ENCODE results near the gene PARVB. TPM values are rescaled to one million over a fixed set of nuclear protein-coding genes. Genes with fewer than 3 reads are reported as not detected.

Gene PARVB
- total RNA-seq, 1 donor from 2014 or later: 79.9 TPM

DNA sequence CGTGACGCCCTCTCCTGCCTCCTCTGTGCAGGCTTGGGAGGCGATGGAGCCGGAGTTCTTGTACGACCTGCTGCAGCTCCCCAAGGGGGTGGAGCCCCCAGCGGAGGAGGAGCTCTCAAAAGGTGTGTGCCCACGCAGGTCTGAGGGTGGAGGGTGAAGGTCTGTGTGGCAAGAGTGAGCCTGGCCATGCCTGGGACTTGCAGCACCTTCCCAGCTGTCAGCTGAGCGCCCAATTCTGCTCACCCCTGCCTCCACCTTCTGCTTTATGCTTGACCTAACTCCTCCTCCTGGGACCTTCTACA, 159.1 kb downstream of the PARVB start:
- no peak overlapping the region for H3K4me3 ChIP-seq (ENCODE audit: low read depth, low read length)
- no peak for DNase-seq (ENCODE audit: low read depth)
- TF ChIP-seq, protein P1, sequence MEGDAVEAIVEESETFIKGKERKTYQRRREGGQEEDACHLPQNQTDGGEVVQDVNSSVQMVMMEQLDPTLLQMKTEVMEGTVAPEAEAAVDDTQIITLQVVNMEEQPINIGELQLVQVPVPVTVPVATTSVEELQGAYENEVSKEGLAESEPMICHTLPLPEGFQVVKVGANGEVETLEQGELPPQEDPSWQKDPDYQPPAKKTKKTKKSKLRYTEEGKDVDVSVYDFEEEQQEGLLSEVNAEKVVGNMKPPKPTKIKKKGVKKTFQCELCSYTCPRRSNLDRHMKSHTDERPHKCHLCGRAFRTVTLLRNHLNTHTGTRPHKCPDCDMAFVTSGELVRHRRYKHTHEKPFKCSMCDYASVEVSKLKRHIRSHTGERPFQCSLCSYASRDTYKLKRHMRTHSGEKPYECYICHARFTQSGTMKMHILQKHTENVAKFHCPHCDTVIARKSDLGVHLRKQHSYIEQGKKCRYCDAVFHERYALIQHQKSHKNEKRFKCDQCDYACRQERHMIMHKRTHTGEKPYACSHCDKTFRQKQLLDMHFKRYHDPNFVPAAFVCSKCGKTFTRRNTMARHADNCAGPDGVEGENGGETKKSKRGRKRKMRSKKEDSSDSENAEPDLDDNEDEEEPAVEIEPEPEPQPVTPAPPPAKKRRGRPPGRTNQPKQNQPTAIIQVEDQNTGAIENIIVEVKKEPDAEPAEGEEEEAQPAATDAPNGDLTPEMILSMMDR (conservative IDR thresholded peaks at IDR 0.05; ENCODE audit: low read depth, low read length): no peak

DNA sequence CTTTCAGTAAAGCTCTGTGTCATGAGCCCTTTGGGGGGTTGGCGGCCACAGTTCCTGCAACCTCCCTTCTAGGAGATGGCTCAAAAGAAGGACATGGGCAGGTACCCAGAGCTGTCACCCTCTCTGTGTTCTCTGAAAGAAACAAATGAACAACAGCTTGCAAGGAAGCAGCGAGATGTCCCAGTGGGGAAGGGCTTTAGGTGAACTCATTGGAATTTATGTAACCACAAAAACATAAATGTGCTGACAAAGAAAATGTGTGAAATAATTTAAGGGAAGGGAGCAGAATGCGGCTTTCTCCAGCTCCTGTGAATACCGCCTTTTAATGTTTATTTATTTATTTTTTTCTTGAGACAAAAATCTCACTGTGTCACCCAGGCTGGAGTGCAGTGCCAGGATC, 159.9 kb downstream of the PARVB start:
- no peak for DNase-seq (ENCODE audit: low read depth)
- TF ChIP-seq, protein P1 (conservative IDR thresholded peaks at IDR 0.05; ENCODE audit: low read depth, low read length): no peak
- no peak overlapping the region for H3K4me3 ChIP-seq (ENCODE audit: low read depth, low read length)

DNA sequence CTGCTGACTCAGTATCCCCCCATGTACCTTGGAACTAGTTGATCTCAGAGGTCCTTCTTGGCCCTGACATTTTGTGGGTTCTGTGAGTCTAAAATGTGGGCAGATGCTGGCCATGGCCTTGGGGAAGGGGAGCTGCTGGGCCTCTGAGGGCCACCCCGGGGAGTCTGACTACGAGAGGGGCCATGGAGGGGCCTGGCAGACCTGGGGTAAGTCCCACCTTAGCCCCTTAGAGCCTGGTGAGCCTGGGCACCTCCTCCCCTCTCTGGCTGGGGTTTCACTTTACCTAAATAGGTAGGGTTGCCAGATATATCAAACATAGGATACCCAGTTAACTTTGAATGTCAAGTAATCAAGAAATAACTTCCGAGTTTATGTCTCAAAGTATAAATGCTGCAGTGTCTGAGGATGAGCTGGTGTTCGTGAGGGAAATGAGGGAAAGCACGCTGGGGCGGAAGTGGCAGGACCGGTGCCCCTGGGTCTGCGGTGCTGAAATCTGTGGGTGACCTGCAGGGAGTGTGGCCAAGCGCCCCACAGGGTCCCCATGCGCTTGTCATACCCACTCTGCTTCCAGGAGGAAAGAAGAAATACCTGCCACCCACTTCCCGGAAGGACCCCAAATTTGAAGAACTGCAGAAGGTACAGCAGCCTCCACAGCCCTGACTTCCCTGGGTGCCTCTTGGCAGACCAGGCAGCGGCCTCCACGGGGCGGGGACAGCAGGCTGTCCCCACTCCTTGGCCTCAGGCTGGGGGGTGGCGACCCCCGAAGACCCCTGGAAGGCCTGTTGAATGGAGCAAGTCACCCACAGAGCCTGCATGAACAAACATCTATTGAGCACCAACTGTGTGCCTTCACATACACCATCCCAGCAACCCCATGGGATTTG, 161.4 kb downstream of the PARVB start:
- TF ChIP-seq, protein P1 (conservative IDR thresholded peaks at IDR 0.05; ENCODE audit: low read depth, low read length): no peak
- DNase-seq (ENCODE audit: low read depth): no peak
- H3K4me3 ChIP-seq (ENCODE audit: low read depth, low read length): no peak overlapping the region

DNA sequence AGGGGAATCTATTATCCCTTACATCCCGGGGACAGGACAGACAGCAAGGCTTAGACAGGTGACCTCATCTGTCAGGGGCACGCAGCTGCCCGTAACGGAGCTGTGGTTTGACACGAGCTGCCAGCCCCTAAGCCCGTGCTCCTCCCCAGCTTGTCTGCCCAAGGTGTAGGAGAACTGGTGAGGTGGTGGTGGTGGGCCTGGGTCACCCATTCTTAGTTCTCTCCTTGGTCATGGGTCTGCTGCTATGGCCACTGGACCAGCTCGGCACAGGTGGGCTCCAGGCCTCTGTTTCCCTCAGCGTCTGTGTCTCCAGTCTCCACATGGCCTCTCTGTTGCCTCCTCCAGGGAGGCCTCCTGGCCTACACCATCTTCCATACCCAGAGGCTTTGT, 162.0 kb downstream of the PARVB start:
- TF ChIP-seq, protein P1 (conservative IDR thresholded peaks at IDR 0.05; ENCODE audit: low read depth, low read length): no peak
- no peak for DNase-seq (ENCODE audit: low read depth)
- no peak overlapping the region for H3K4me3 ChIP-seq (ENCODE audit: low read depth, low read length)

DNA sequence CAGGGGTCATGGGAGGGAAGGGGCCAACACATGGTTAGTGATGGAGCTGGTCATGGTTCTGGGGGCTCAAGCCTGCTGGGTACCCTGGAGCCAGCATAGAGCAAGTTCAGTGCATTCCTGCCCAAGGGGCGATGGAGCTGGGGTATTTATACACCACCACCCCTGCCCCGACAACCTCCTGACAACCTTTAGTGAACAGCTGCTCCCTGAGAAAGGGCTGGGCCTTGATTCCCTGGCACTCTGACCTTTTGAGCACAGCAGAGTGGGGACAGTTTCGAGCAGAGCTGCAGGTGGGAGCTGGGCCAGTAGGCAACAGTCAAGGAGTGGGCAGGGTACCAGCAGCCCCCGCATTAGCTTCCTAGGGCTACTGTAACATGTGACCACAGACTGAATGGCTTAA, 162.6 kb downstream of the PARVB start:
- TF ChIP-seq, protein P1 (conservative IDR thresholded peaks at IDR 0.05; ENCODE audit: low read depth, low read length): no peak
- H3K4me3 ChIP-seq (ENCODE audit: low read depth, low read length): no peak overlapping the region
- DNase-seq (ENCODE audit: low read depth): no peak

DNA sequence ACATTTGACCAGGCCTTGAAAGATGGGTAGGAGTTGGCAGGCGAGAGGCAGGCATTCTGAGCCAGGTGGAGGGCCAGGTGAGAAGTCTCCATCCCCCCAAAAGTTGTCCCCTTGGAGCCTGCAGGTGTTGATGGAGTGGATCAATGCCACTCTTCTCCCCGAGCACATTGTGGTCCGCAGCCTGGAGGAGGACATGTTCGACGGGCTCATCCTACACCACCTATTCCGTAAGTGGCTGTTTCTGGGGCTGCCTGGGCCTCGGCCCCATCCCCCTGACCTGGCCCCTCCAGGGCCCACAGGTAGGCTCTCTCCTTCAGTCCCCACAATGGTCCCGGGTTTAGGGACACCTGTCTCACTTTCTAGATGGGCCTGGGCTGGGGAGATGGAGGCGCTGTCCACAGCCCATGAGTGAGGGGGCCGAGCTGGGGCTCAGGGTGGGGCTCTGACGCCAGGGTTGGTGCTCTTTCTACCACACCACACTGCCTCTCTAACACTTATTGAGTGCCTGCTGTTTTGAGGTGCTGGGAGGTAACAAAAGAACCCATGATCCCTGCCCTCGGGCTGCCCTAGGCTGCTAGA, 163.6 kb downstream of the PARVB start:
- H3K4me3 ChIP-seq (ENCODE audit: low read depth, low read length): no peak overlapping the region
- DNase-seq (ENCODE audit: low read depth): no peak
- TF ChIP-seq, protein P1 (conservative IDR thresholded peaks at IDR 0.05; ENCODE audit: low read depth, low read length): no peak

DNA sequence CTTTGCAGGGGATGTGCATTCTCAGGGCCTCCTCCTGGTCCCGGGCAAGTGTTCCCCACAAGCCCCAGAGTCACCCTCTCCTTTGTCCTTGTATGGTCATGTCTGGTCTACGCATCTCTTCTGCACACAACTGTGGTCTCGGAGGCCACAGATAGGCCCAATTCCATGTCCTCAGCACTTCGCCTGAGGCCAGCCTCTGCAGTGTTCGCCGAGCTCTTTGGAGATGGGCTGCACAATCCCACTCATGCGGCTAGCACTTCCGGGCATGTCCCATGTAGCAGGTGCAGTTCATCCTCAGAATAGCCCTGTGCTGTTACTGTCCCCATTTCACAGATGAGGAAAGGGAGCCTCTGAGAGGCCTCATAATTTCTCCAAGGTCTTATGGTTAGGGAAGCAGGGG, 164.2 kb downstream of the PARVB start:
- DNase-seq (ENCODE audit: low read depth): no peak
- TF ChIP-seq, protein P1 (conservative IDR thresholded peaks at IDR 0.05; ENCODE audit: low read depth, low read length): no peak
- H3K4me3 ChIP-seq (ENCODE audit: low read depth, low read length): no peak overlapping the region

Data from epithelial cell of proximal tubule (primary cell).